ENCODE results near the gene MYH9. TPM values are rescaled to one million over a fixed set of nuclear protein-coding genes. Genes with fewer than 3 reads are reported as not detected.
A peak's percentile ranks its signal among the peaks of the same experiment; 100 is the strongest.
"Not testable (repeated sequence)": the region's sequence is repeated elsewhere in the genome, so short reads cannot be mapped to it uniquely, and the experiment has no call there.

Gene MYH9
- total RNA-seq, 4 donors from 2014 or later, result 337 to 553 (median 433) TPM

- Histone ChIP-seq H3K9me3 (no peaks in the 10 kb centered on the region), H3K36me3 (no peaks in the 10 kb centered on the region), H3K27ac (peak overlapping the region; percentile 69 to 96 (median 80)), H3K4me1 (peaks cover 4 to 15% (median 7%) of the 10 kb centered on the region in 4 donors), H3K4me3 (peak overlapping the region; percentile 22 to 62 (median 41)), H3K27me3 (no peaks in the 10 kb centered on the region)
- TF ChIP-seq, protein P1, sequence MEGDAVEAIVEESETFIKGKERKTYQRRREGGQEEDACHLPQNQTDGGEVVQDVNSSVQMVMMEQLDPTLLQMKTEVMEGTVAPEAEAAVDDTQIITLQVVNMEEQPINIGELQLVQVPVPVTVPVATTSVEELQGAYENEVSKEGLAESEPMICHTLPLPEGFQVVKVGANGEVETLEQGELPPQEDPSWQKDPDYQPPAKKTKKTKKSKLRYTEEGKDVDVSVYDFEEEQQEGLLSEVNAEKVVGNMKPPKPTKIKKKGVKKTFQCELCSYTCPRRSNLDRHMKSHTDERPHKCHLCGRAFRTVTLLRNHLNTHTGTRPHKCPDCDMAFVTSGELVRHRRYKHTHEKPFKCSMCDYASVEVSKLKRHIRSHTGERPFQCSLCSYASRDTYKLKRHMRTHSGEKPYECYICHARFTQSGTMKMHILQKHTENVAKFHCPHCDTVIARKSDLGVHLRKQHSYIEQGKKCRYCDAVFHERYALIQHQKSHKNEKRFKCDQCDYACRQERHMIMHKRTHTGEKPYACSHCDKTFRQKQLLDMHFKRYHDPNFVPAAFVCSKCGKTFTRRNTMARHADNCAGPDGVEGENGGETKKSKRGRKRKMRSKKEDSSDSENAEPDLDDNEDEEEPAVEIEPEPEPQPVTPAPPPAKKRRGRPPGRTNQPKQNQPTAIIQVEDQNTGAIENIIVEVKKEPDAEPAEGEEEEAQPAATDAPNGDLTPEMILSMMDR (IDR thresholded peaks at IDR 0.05), result peak in 4 of 6 experiments; percentile 21 to 57 (median 48)
- TF ChIP-seq POLR2A (IDR thresholded peaks at IDR 0.05), result peak; percentile 80 to 95
- peak; percentile 94 to 97 (median 94) for DNase-seq
Observed at GRCh38 chr22:36409911-36410756, 22.4 kb upstream of the MYH9 start.

GRCh38 chr22:36409554-36409910 is 21.8 kb upstream of the MYH9 start:
- H3K4me3 ChIP-seq, result peak overlapping the region; percentile 22 to 62 (median 41)

GRCh38 chr22:36409056-36409455 is 21.3 kb upstream of the MYH9 start:
- Histone ChIP-seq H3K27ac (peak overlapping the region; percentile 69 to 96 (median 80)), H3K4me1 (peaks cover 4 to 15% (median 7%) of the 10 kb centered on the region in 4 donors), H3K9me3 (no peaks in the 10 kb centered on the region), H3K27me3 (no peaks in the 10 kb centered on the region), H3K36me3 (no peaks in the 10 kb centered on the region), H3K4me3 (peak overlapping the region in 1 of 4 donors; percentile 42)
- no peak for DNase-seq
- no peak for TF ChIP-seq POLR2A (IDR thresholded peaks at IDR 0.05)
- TF ChIP-seq, protein P1 (IDR thresholded peaks at IDR 0.05), result no peak

More at GRCh38 chr22:36409554-36409910, 21.8 kb upstream of the MYH9 start:
- H3K9me3 ChIP-seq, DNase-seq, H3K36me3 ChIP-seq, H3K27me3 ChIP-seq: not testable (repeated sequence)
- TF ChIP-seq, protein P1 (IDR thresholded peaks at IDR 0.05), result peak in 1 of 6 experiments; percentile 10
- Histone ChIP-seq H3K4me1 (peaks cover 4 to 15% (median 7%) of the 10 kb centered on the region in 4 donors), H3K27ac (peak overlapping the region; percentile 69 to 96 (median 80))

DNA sequence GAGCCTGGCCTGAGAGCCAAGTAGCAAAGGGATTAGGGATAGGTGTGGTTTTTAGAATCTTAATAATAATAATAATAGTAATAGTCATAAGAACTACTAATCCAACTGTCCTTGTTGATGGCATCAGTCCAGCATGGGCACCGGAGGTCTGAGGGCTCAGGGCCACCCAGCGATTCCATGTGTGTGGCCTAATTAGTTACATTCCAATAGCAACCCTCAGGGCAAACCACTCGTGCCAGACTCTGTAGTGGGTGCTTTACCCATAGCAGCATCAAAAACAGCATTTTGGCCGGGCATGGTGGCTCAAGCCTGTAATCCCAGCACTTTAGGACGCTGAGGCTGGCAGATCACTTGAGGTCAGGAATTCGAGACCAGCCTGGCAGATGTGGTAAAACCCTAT is 19.0 kb upstream of the MYH9 start:
- H3K4me1 ChIP-seq, result peaks cover 4 to 14% (median 7%) of the 10 kb centered on the region in 4 donors
- no peaks in the 10 kb centered on the region for H3K27me3 ChIP-seq
- H3K9me3 ChIP-seq, result no peaks in the 10 kb centered on the region
- H3K4me3 ChIP-seq, result no peak overlapping the region
- no peak for DNase-seq
- H3K27ac ChIP-seq, result peak overlapping the region in 1 of 4 donors; percentile 76
- no peaks in the 10 kb centered on the region for H3K36me3 ChIP-seq
- no peak for TF ChIP-seq POLR2A (IDR thresholded peaks at IDR 0.05)
- TF ChIP-seq, protein P1 (IDR thresholded peaks at IDR 0.05), result no peak

DNA sequence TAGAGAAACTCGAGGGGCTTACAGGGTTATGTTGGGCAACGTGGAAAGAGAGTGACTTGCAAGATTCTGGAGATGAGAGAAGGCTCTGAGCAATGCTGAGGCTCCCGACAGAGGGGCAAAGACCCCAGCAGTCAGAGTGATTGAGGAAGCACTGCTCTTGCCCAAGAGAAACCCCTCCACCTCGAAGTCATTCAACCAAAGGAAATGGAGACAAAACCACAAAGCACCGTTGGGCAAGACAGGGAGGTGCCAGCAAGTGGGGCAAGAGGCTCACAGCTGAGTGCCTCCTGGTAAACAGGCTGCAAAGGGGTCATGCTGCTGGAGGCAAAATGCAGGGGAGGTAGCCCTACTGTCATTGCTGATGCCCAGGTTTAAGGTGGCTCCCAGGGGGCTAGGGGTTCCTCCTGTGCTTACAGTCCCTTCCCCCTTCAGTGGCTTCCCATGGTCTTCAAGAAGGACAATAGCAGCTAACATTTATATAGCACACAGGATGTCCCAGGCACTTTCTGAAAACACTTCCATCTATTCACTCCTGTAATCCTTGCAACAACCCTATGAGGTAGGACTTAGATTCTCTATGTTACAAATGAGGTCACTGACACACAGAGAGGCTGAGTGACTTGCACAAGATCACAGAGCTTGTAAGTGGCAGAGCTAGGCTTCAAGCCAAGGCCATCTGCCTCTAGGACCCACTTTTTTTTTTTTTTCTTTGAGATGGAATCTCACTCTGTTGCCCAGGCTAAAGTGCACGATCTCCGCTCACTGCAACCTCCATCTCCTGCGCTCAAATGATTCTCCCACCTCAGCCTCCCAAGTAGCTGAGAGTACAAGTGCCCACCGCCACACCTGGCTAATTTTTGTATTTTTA is 18.1 kb upstream of the MYH9 start:
- Histone ChIP-seq H3K9me3 (no peaks in the 10 kb centered on the region), H3K4me3 (no peak overlapping the region), H3K27me3 (no peaks in the 10 kb centered on the region), H3K4me1 (peaks cover 4 to 7% (median 7%) of the 10 kb centered on the region in 4 donors), H3K27ac (peak overlapping the region in 3 of 4 donors; percentile 42 to 76 (median 43)), H3K36me3 (no peaks in the 10 kb centered on the region)
- TF ChIP-seq, protein P1 (IDR thresholded peaks at IDR 0.05), result peak in 1 of 6 experiments; percentile 23
- TF ChIP-seq POLR2A (IDR thresholded peaks at IDR 0.05), result no peak
- DNase-seq, result peak in 2 of 3 donors; percentile 74 to 82

All from Peyer's patch (tissue), 4 donors.